Fibroblast of villous mesenchyme (primary cell): ENCODE data around the gene TNFSF15. TPM values are rescaled to one million over a fixed set of nuclear protein-coding genes. Genes with fewer than 3 reads are reported as not detected.
A peak's percentile ranks its signal among the peaks of the same experiment; 100 is the strongest.

Experiments used
- DNase-seq: peaks from one replicate; pipeline ENCODE4 v3.0.0-alpha.2; 2010; ENCODE audit warnings: low read depth
- H3K4me3 ChIP-seq: 2 replicates; pipeline ENCODE4 v1.5.1; 2011; ENCODE audit warnings: low read depth, mild to moderate bottlenecking, low read length
- total RNA-seq: library from RNA; depleted of rRNA; stranded (reverse); fragments of >200 nt; gene quantifications from 2 replicates; pipeline ENCODE4 v1.2.3, GENCODE V29; 2012
- TF ChIP-seq, protein P1 (sequence below): IDR thresholded peaks from 2 replicates; pipeline ENCODE4 v1.5.1; 2012; ENCODE audit warnings: low read depth, mild to moderate bottlenecking, low read length; ENCODE audit not compliant: insufficient read depth

Gene TNFSF15
- total RNA-seq, 1 donor: 5.6 TPM

DNA sequence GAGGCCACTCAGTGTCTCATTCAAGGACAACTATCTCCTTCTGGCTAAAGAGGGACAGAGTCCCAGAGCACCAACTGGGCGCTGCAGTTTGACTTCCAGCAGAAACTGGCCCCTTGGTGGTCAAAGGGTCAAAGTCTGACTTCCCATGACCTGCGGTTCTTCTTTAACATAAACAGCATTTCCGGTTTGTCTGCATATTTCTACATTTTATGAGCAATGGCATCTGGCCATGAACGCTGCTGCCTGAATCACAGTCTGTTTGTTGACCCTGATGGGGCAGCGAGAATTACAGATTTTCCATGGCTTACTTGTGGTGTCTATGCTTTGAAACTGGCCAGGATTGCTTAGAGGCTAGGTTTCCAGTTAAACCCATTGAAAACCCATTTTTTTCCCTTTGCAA, 1.3 kb downstream of the TNFSF15 start:
- DNase-seq: peak; percentile 99
- TF ChIP-seq, protein P1, sequence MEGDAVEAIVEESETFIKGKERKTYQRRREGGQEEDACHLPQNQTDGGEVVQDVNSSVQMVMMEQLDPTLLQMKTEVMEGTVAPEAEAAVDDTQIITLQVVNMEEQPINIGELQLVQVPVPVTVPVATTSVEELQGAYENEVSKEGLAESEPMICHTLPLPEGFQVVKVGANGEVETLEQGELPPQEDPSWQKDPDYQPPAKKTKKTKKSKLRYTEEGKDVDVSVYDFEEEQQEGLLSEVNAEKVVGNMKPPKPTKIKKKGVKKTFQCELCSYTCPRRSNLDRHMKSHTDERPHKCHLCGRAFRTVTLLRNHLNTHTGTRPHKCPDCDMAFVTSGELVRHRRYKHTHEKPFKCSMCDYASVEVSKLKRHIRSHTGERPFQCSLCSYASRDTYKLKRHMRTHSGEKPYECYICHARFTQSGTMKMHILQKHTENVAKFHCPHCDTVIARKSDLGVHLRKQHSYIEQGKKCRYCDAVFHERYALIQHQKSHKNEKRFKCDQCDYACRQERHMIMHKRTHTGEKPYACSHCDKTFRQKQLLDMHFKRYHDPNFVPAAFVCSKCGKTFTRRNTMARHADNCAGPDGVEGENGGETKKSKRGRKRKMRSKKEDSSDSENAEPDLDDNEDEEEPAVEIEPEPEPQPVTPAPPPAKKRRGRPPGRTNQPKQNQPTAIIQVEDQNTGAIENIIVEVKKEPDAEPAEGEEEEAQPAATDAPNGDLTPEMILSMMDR: no peak
- H3K4me3 ChIP-seq: peak overlapping the region; percentile 53

DNA sequence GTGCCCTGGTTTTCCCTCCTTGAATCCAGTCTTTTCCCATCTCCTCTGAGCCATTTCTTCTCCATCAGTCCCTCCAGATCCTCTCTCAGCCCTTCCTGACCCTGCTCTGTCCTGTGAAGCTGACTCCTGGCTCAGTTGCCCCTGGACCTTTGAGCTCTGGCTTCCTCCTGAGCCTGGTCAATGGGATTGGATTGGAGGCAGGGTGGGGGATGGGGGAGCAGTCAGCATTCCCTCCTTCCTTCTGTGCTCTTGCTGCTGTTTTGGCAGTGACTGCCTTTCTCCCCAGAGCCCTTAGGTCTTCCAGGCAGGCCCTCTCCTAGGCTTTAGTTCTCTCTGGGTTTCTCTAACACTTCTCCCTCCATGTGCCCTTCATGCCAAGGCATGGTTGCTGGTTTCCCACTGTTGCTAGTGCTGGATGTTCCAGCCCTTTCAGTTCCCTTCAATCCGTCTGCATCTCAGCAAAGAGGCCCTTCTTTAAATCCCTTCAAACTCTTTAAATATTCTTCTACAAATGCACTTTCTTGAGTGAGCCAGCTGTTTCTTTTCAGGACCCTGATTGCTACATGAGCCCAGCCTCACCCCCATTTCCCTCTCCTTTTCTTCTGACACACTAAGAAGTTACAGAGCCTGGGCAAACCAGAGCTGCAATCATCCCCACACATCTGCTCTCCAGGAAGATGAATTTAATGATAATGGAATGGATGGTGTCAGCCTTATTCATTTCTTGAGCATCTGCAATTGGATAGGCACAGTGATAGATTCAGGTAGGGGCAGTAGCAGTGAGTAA, 2.2 kb downstream of the TNFSF15 start:
- peak overlapping the region; percentile 31 for H3K4me3 ChIP-seq
- TF ChIP-seq, protein P1: no peak
- peak; percentile 91 for DNase-seq

DNA sequence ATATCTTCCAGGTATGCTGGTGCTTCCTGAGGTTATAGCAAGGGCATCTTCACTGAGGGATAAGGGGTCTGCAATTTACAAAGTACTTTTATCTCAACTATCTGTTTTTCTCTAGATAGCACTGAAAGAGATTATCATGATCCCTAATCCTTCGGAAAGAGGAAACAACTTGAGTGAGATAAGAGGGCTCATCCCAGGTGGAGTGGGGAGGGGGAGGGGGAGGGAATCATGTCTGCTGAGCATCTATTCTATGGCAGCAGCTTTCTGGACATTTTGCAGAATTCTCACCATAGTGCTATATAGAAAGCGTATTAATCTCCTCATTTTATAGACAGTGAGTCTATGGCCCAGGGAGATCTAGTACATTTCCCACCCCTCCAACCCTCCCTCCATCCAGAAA, 5.9 kb downstream of the TNFSF15 start:
- no peak overlapping the region for H3K4me3 ChIP-seq
- DNase-seq: no peak

GRCh38 chr9:114799441-114799840, 6.4 kb downstream of the TNFSF15 start:
- TF ChIP-seq, protein P1: no peak
- peak; percentile 84 for DNase-seq
- H3K4me3 ChIP-seq: no peak overlapping the region

More for the DNA sequence above, 5.9 kb downstream of the TNFSF15 start:
- TF ChIP-seq, protein P1: no peak

- H3K4me3 ChIP-seq: no peak overlapping the region
- peak; percentile 67 for DNase-seq
- TF ChIP-seq, protein P1: no peak
Observed at GRCh38 chr9:114798780-114799427, 6.9 kb downstream of the TNFSF15 start.

DNA sequence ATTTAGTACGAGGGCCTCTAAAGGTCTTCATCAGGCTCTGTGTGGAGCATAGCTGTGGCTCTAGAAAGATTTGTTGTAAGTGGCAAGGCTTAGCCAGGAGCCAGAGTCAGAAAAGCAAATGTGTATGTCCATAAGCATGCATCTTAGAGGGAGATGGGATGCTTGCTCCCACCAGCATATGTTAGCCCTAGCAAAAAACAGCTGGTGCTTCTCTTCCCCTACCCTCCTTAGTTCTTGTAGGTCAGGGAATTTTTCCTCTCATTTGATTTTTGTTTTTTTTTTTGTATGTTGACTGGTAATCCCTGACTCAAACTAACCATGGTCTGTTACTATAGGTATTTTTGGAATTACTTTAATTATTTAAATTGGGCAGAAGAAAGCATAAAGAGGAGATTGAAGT, 7.7 kb downstream of the TNFSF15 start:
- TF ChIP-seq, protein P1: no peak
- no peak overlapping the region for H3K4me3 ChIP-seq
- no peak for DNase-seq

DNA sequence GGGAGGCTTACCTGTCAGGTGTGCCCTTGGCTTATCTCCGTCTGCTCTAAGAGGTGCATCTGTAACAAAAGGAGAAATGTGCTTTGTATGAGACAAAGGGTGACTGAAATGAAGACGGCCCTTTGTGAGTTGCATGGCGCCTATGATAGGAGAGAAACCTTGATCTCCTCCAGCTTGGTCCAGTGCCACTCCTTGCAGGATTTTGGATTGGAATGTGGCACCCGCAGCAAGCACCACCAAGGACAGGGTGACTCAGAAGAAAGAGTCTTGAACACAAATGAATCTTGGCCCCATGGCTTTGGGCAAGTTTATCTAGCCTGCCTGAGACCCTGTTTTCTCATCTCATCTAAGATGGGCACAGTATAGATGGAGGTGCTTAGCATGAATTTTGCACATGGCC, 13.4 kb downstream of the TNFSF15 start:
- DNase-seq: no peak
- no peak overlapping the region for H3K4me3 ChIP-seq
- TF ChIP-seq, protein P1: no peak
